ENCODE results near the gene CAPN5. TPM values are rescaled to one million over a fixed set of nuclear protein-coding genes. Genes with fewer than 3 reads are reported as not detected.

The CAPN5 gene
- total RNA-seq, 1 donor from 2014 or later, result 7.9 TPM

DNA sequence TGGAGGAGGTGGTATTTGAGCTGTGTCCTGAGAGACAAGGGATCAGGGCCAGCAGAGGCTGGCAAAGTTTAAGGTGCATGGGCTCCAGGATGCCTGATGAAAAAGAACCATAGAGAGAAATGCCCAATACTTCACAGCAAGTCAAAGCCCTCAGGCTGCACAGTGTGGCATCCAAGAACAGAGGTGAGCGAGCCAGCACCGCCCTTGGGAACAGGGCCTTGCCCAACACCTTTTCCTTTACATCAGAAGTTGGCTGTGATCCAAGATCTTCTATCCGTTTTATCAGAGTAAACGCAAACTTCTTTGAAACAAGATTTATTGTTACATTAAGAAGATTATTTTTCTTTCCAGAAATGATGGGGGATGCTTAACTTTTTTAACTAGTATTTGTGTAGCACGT, 31.2 kb upstream of the CAPN5 start:
- TF ChIP-seq CTCF (IDR thresholded peaks at IDR 0.05), result no peak
- intact Hi-C loops (cut with DNase I), result no loop called here
- Histone ChIP-seq H3K4me1 (no peaks in the 10 kb centered on the region), H3K36me3 (no peaks in the 10 kb centered on the region), H3K27ac (no peak overlapping the region), H3K9me3 (no peaks in the 10 kb centered on the region), H3K4me3 (no peak overlapping the region), H3K27me3 (no peaks in the 10 kb centered on the region)
- no peak for DNase-seq (ENCODE audit: low spot score in 2 of 2)

DNA sequence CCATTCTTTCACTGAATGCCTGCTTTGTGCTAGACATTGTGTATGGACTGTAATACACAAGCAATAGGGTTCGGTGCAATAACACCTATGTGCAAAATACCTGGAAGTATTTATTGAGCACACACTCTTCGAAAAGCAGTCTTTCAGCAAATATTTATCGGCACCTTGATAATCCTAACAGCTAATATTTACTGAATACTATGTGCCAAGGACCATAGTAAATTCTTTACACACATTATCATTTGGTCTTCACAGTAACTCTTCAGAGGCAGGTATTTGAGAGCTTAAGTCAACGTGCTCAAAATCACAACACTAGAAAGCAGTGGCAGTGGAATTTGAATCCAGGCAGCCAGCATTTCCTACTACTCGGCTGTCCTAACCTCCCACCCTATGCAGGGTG, 30.4 kb upstream of the CAPN5 start:
- Histone ChIP-seq H3K27me3 (no peaks in the 10 kb centered on the region), H3K36me3 (no peaks in the 10 kb centered on the region), H3K9me3 (no peaks in the 10 kb centered on the region), H3K4me1 (no peaks in the 10 kb centered on the region), H3K27ac (no peak overlapping the region), H3K4me3 (no peak overlapping the region)
- no peak for DNase-seq (ENCODE audit: low spot score in 2 of 2)
- no peak for TF ChIP-seq CTCF (IDR thresholded peaks at IDR 0.05)
- intact Hi-C loops (cut with DNase I), result no loop called here

GRCh38 chr11:77037057-77037456, 29.7 kb upstream of the CAPN5 start:
- H3K4me1 ChIP-seq, result no peaks in the 10 kb centered on the region
- no peaks in the 10 kb centered on the region for H3K27me3 ChIP-seq
- intact Hi-C loops (cut with DNase I), result no loop called here
- H3K4me3 ChIP-seq, result no peak overlapping the region
- no peak for DNase-seq (ENCODE audit: low spot score in 2 of 2)
- H3K27ac ChIP-seq, result no peak overlapping the region
- TF ChIP-seq CTCF (IDR thresholded peaks at IDR 0.05), result no peak
- no peaks in the 10 kb centered on the region for H3K36me3 ChIP-seq
- H3K9me3 ChIP-seq, result no peaks in the 10 kb centered on the region

GRCh38 chr11:77038029-77038824, 28.5 kb upstream of the CAPN5 start:
- H3K9me3 ChIP-seq, result no peaks in the 10 kb centered on the region
- H3K4me3 ChIP-seq, result no peak overlapping the region
- DNase-seq (ENCODE audit: low spot score in 2 of 2), result no peak
- H3K4me1 ChIP-seq, result no peaks in the 10 kb centered on the region
- intact Hi-C loops (cut with DNase I), result no loop called here
- TF ChIP-seq CTCF (IDR thresholded peaks at IDR 0.05), result no peak
- no peaks in the 10 kb centered on the region for H3K36me3 ChIP-seq
- H3K27ac ChIP-seq, result no peak overlapping the region
- no peaks in the 10 kb centered on the region for H3K27me3 ChIP-seq

- intact Hi-C loops (cut with DNase I), result no loop called here
- H3K9me3 ChIP-seq, result no peaks in the 10 kb centered on the region
- no peaks in the 10 kb centered on the region for H3K36me3 ChIP-seq
- DNase-seq (ENCODE audit: low spot score in 2 of 2), result no peak
- H3K27me3 ChIP-seq, result no peaks in the 10 kb centered on the region
- no peak overlapping the region for H3K27ac ChIP-seq
- H3K4me3 ChIP-seq, result no peak overlapping the region
- H3K4me1 ChIP-seq, result no peaks in the 10 kb centered on the region
- no peak for TF ChIP-seq CTCF (IDR thresholded peaks at IDR 0.05)
These were observed 27.9 kb upstream of the CAPN5 start for GRCh38 chr11:77038825-77039326.

Data from ascending aorta (tissue), 2 donors.